Stomach (tissue), 9 donors: ENCODE results near the gene ZNF93. TPM values are rescaled to one million over a fixed set of nuclear protein-coding genes. Genes with fewer than 3 reads are reported as not detected.
"Not testable (repeated sequence)": the region's sequence is repeated elsewhere in the genome, so short reads cannot be mapped to it uniquely, and the experiment has no call there.

Experiments
- DNase-seq, 2 donors: peaks; one replicate each; pipeline versions ENCODE4 v3.0.0 to v3.0.0-alpha.2; 2013 to 2019
- H3K27ac ChIP-seq, 5 donors: fragments of 200-600 bp in 4 of 5; sonication (generic) in 4 of 5; one replicate each; pipeline ENCODE4 v1.5.1; 2013 to 2019; ENCODE audit warnings: mild to moderate bottlenecking in 1 of 5, moderate library complexity in 1 of 5
- H3K27me3 ChIP-seq, 3 donors: fragments of 200-600 bp; sonication (generic); one replicate each; pipeline ENCODE4 v1.5.1; 2017 to 2019; ENCODE audit warnings: mixed run types in 1 of 3
- H3K36me3 ChIP-seq, 4 donors: fragments of 200-600 bp; sonication (generic); 1 replicate in 3 of 4; 2 replicates in 1 of 4; pipeline ENCODE4 v1.5.1; 2016 to 2019
- H3K4me1 ChIP-seq, 4 donors: fragments of 200-600 bp; sonication (generic); one replicate each; pipeline ENCODE4 v1.5.1; 2016 to 2019
- H3K4me3 ChIP-seq, 4 donors: fragments of 200-600 bp; sonication (generic) in 3 of 4; one replicate each; pipeline ENCODE4 v1.5.1; 2016 to 2019; ENCODE audit warnings: mild to moderate bottlenecking in 1 of 4
- H3K9me3 ChIP-seq, 4 donors: fragments of 200-600 bp; sonication (generic); one replicate each; pipeline ENCODE4 v1.5.1; 2016 to 2019
- CTCF ChIP-seq, 7 experiments: fragments of 450-650 bp in 4 of 7; fragments of 200-600 bp in 3 of 7; sonication (generic) in 3 of 7; IDR thresholded peaks; one replicate each; pipeline ENCODE4 v1.5.1; 2016 to 2019; ENCODE audit warnings: antibody characterized with exemption in 7 of 7, control low read depth in 2 of 7, mild to moderate bottlenecking in 1 of 7
- EP300 ChIP-seq: sonication (generic); formaldehyde crosslinking; IDR thresholded peaks from one replicate; pipeline ENCODE4 v1.6.1; 2017; ENCODE audit warnings: antibody characterized with exemption
- POLR2A ChIP-seq, 4 donors: fragments of 450-650 bp; IDR thresholded peaks; one replicate each; pipeline ENCODE4 v1.6.1; 2016; ENCODE audit warnings: antibody characterized with exemption in 4 of 4, control low read depth in 2 of 4, mild to moderate bottlenecking in 1 of 4, moderate library complexity in 1 of 4
- POLR2AphosphoS5 ChIP-seq, 3 donors: sonication (generic); formaldehyde crosslinking; IDR thresholded peaks; one replicate each; pipeline ENCODE4 v1.6.1; 2016; ENCODE audit warnings: antibody characterized with exemption in 3 of 3
- WGBS, 5 donors: extraction: QIAGEN DNeasy Blood & Tissue Kit in 3 of 5; methylation state at CpG; one replicate each; pipeline versions ENCODE4 v1.1.5 to v1.1.7; 2013 to 2018; 5-methylcytosine and 5-hydroxymethylcytosine counted together
- intact Hi-C: fragments of 100-400 bp; cut with DNase I; formaldehyde crosslinking; loops from one replicate; pipeline ENCODE4 v1.15.1; 2023; ENCODE audit warnings: low total_unique reads
- polyA plus RNA-seq, 3 donors: library from polyadenylated mRNA; stranded (reverse); fragments of 200-250 nt; gene quantifications; one replicate each; pipeline ENCODE4 v1.2.3, GENCODE V29; 2013
- total RNA-seq, 5 donors: library from RNA; depleted of rRNA; stranded (reverse); fragments of >200 nt; gene quantifications; one replicate each; pipeline versions ENCODE4 v1.1.0 to v1.2.3, GENCODE V29; 2014 to 2016
- donor health status: healthy with polysubstance abuse.
- donor health status: Bipolar disorder and iron deficiency.
- donor health status: healthy.

The ZNF93 gene
- total and polyA plus RNA-seq, 8 donors, result 0.45 to 9.2 (median 2.7) TPM; not detected in 2

- Histone ChIP-seq H3K27ac (no peak overlapping the region), H3K36me3 (no peaks in the 10 kb centered on the region), H3K4me1 (peaks cover 0 to 9% (median 3%) of the 10 kb centered on the region in 4 donors), H3K27me3 (peaks cover 0 to 17% (median 11%) of the 10 kb centered on the region in 3 donors), H3K4me3 (peak overlapping the region; percentile 2 to 25 (median 18)), H3K9me3 (peaks cover 0 to 13% (median 5%) of the 10 kb centered on the region in 4 donors)
- whole genome bisulfite sequencing, 5 donors, result 14 to 26% (median 15%) methylated on average over 19 to 29 of the region's 29 CpGs
- no peak for TF ChIP-seq POLR2AphosphoS5 (IDR thresholded peaks at IDR 0.05)
- TF ChIP-seq CTCF (IDR thresholded peaks at IDR 0.05), result no peak
- intact Hi-C loops, result no loop called here
- DNase-seq, result peak in 1 of 2 donors; percentile 89
Observed at GRCh38 chr19:19860756-19861390, 39.9 kb upstream of the ZNF93 start.

- Histone ChIP-seq H3K4me3 (peak within 1 kb of the TSS; percentile 58 to 77 (median 74)), H3K36me3 (peaks cover 0 to 1% (median 0%) of the 10 kb centered on the region in 4 donors), H3K4me1 (peaks cover 14 to 41% (median 26%) of the 10 kb centered on the region in 4 donors), H3K27ac (peak within 1 kb of the TSS; percentile 90 to 94 (median 92)), H3K27me3 (peaks cover 0 to 2% (median 2%) of the 10 kb centered on the region in 3 donors), H3K9me3 (peaks cover 0 to 15% (median 7%) of the 10 kb centered on the region in 4 donors)
- TF ChIP-seq EP300 (no peak), POLR2A (IDR thresholded peaks at IDR 0.05) (peak in 2 of 4 donors; percentile 82 to 90), POLR2AphosphoS5 (IDR thresholded peaks at IDR 0.05) (peak; percentile 78 to 93 (median 92)), CTCF (IDR thresholded peaks at IDR 0.05) (no peak)
- WGBS, 5 donors, result 0% methylated on average over 32 to 43 of the region's 43 CpGs
- intact Hi-C loops, result no loop called here
- peak; percentile 98 to 99 for DNase-seq
Observed at GRCh38 chr19:19865750-19866610, 34.8 kb upstream of the ZNF93 start, which contains the start of gene ZNF253. ZNF253 (plus strand) TSS chr19:19865882; CDS start chr19:19865997, 115 bp downstream.

- peak in 1 of 2 donors; percentile 70 for DNase-seq
- H3K36me3 ChIP-seq, result peaks cover 0 to 8% (median 0%) of the 10 kb centered on the region in 4 donors
- H3K4me1 ChIP-seq, result peaks cover 14 to 49% (median 28%) of the 10 kb centered on the region in 4 donors
- TF ChIP-seq EP300 (no peak), POLR2AphosphoS5 (IDR thresholded peaks at IDR 0.05) (no peak), POLR2A (IDR thresholded peaks at IDR 0.05) (no peak), CTCF (IDR thresholded peaks at IDR 0.05) (no peak)
- intact Hi-C loops, result no loop called here
- peak overlapping the region; percentile 58 to 77 (median 74) for H3K4me3 ChIP-seq
- 2 to 4% (median 4%) methylated on average over 23 of the region's 23 CpGs for WGBS, 5 donors
- no peaks in the 10 kb centered on the region for H3K27me3 ChIP-seq
- H3K9me3 ChIP-seq, result peaks cover 0 to 20% (median 9%) of the 10 kb centered on the region in 4 donors
- H3K27ac ChIP-seq, result peak overlapping the region; percentile 90 to 94 (median 92)
Observed at GRCh38 chr19:19866611-19867248, 34.0 kb upstream of the ZNF93 start.

GRCh38 chr19:19870086-19870485 lies 30.7 kb upstream of the ZNF93 start:
- intact Hi-C loops, result not testable (repeated sequence)
- peaks cover 0 to 53% (median 22%) of the 10 kb centered on the region in 4 donors for H3K9me3 ChIP-seq

More at GRCh38 chr19:19870086-19870485, 30.7 kb upstream of the ZNF93 start:
- not testable (repeated sequence) for DNase-seq, H3K27ac ChIP-seq, H3K27me3 ChIP-seq, H3K4me3 ChIP-seq
- Histone ChIP-seq H3K4me1 (peaks cover 14 to 45% (median 27%) of the 10 kb centered on the region in 4 donors), H3K36me3 (peaks cover 9 to 30% (median 14%) of the 10 kb centered on the region in 4 donors)
- WGBS, 5 donors, result 85 to 97% (median 95%) methylated on average over 5 of the region's 5 CpGs
